Activated naive CD4-positive, alpha-beta T cell treated with anti-CD3 and anti-CD28 coated beads, Interleukin-2, amount 10 ng/mL, durations not matched to agents 7 days and 5 days (primary cell): ENCODE data around the gene PARD3.

Experiments used
- CTCF ChIA-PET: fragments of 350-600 bp; sonication (Branson Sonifier 250); formaldehyde crosslinking; loops from one replicate; lab custom pipeline; 2021; ENCODE audit warnings: antibody characterized with exemption; lab: Charles Lee
- DNase-seq: peaks from one replicate; pipeline ENCODE4 v3.0.0-alpha.2; 2020
- H3K27ac Mint-ChIP-seq: one replicate; pipeline ENCODE4 v1.8.0; 2021; ENCODE audit warnings: mild to moderate bottlenecking, moderate library complexity, mixed read lengths
- H3K27me3 Mint-ChIP-seq: one replicate; pipeline ENCODE4 v1.8.0; 2021; ENCODE audit warnings: mild to moderate bottlenecking, mixed read lengths
- H3K36me3 Mint-ChIP-seq: one replicate; pipeline ENCODE4 v1.8.0; 2021; ENCODE audit warnings: mixed read lengths
- H3K4me1 Mint-ChIP-seq: one replicate; pipeline ENCODE4 v1.8.0; 2021; ENCODE audit warnings: mixed read lengths
- H3K4me3 Mint-ChIP-seq: one replicate; pipeline ENCODE4 v1.8.0; 2021; ENCODE audit warnings: mild to moderate bottlenecking, moderate library complexity, mixed read lengths
- H3K9me3 Mint-ChIP-seq: one replicate; pipeline ENCODE4 v1.8.0; 2021; ENCODE audit warnings: mixed read lengths

The PARD3 gene

GRCh38 chr10:34089253-34089652 is 725.8 kb downstream of the PARD3 start:
- no peak overlapping the region for H3K4me3 Mint-ChIP-seq
- H3K36me3 Mint-ChIP-seq: no peaks in the 10 kb centered on the region
- H3K27ac Mint-ChIP-seq: no peak overlapping the region
- CTCF ChIA-PET: no interaction called here
- DNase-seq: no peak
- H3K9me3 Mint-ChIP-seq: peaks cover 10% of the 10 kb centered on the region
- H3K4me1 Mint-ChIP-seq: no peaks in the 10 kb centered on the region
- H3K27me3 Mint-ChIP-seq: no peaks in the 10 kb centered on the region

GRCh38 chr10:34088208-34088794 is 726.8 kb downstream of the PARD3 start:
- Mint-ChIP-seq H3K4me3 (no peak overlapping the region), H3K27ac (no peak overlapping the region), H3K36me3 (no peaks in the 10 kb centered on the region), H3K27me3 (no peaks in the 10 kb centered on the region), H3K9me3 (peaks cover 14% of the 10 kb centered on the region), H3K4me1 (no peaks in the 10 kb centered on the region)
- CTCF ChIA-PET: no interaction called here
- DNase-seq: no peak

GRCh38 chr10:34087095-34087418 is 728.0 kb downstream of the PARD3 start:
- CTCF ChIA-PET: no interaction called here
- no peaks in the 10 kb centered on the region for H3K27me3 Mint-ChIP-seq
- DNase-seq: no peak
- H3K27ac Mint-ChIP-seq: no peak overlapping the region
- peaks cover 14% of the 10 kb centered on the region for H3K9me3 Mint-ChIP-seq
- no peaks in the 10 kb centered on the region for H3K36me3 Mint-ChIP-seq
- H3K4me3 Mint-ChIP-seq: no peak overlapping the region
- H3K4me1 Mint-ChIP-seq: no peaks in the 10 kb centered on the region

- CTCF ChIA-PET: no interaction called here
- no peaks in the 10 kb centered on the region for H3K36me3 Mint-ChIP-seq
- peaks cover 7% of the 10 kb centered on the region for H3K9me3 Mint-ChIP-seq
- H3K4me3 Mint-ChIP-seq: no peak overlapping the region
- no peak overlapping the region for H3K27ac Mint-ChIP-seq
- H3K4me1 Mint-ChIP-seq: no peaks in the 10 kb centered on the region
- no peaks in the 10 kb centered on the region for H3K27me3 Mint-ChIP-seq
- no peak for DNase-seq
Measured at GRCh38 chr10:34083567-34083966, 731.5 kb downstream of the PARD3 start.

GRCh38 chr10:34081948-34082347 is 733.1 kb downstream of the PARD3 start:
- CTCF ChIA-PET: no interaction called here
- H3K4me3 Mint-ChIP-seq: no peak overlapping the region
- no peak for DNase-seq
- H3K9me3 Mint-ChIP-seq: peaks cover 7% of the 10 kb centered on the region
- H3K27me3 Mint-ChIP-seq: no peaks in the 10 kb centered on the region
- no peaks in the 10 kb centered on the region for H3K4me1 Mint-ChIP-seq
- no peak overlapping the region for H3K27ac Mint-ChIP-seq
- H3K36me3 Mint-ChIP-seq: no peaks in the 10 kb centered on the region

- Mint-ChIP-seq H3K27ac (no peak overlapping the region), H3K27me3 (no peaks in the 10 kb centered on the region), H3K4me3 (no peak overlapping the region), H3K4me1 (no peaks in the 10 kb centered on the region), H3K9me3 (peaks cover 7% of the 10 kb centered on the region), H3K36me3 (no peaks in the 10 kb centered on the region)
- CTCF ChIA-PET: no interaction called here
- DNase-seq: no peak
Measured at GRCh38 chr10:34081347-34081743, 733.8 kb downstream of the PARD3 start.

- CTCF ChIA-PET: no interaction called here
- Mint-ChIP-seq H3K4me3 (no peak overlapping the region), H3K9me3 (peaks cover 7% of the 10 kb centered on the region), H3K27me3 (no peaks in the 10 kb centered on the region), H3K4me1 (no peaks in the 10 kb centered on the region), H3K27ac (no peak overlapping the region), H3K36me3 (no peaks in the 10 kb centered on the region)
- no peak for DNase-seq
Measured at GRCh38 chr10:34080485-34081346, 734.4 kb downstream of the PARD3 start.

GRCh38 chr10:34079702-34080484 is 735.2 kb downstream of the PARD3 start:
- no peak for DNase-seq
- Mint-ChIP-seq H3K27me3 (no peaks in the 10 kb centered on the region), H3K4me3 (no peak overlapping the region), H3K27ac (no peak overlapping the region), H3K36me3 (no peaks in the 10 kb centered on the region), H3K4me1 (no peaks in the 10 kb centered on the region), H3K9me3 (peaks cover 7% of the 10 kb centered on the region)
- CTCF ChIA-PET: interaction anchor here (0.6 kb wide), 1 partner anchor 155 kb away, joined by 3 read pairs; no protein-coding TSS in a partner anchor

- Mint-ChIP-seq H3K4me1 (no peaks in the 10 kb centered on the region), H3K27me3 (no peaks in the 10 kb centered on the region), H3K9me3 (peaks cover 6% of the 10 kb centered on the region), H3K4me3 (no peak overlapping the region), H3K36me3 (no peaks in the 10 kb centered on the region), H3K27ac (no peak overlapping the region)
- CTCF ChIA-PET: no interaction called here
- no peak for DNase-seq
Measured at GRCh38 chr10:34078745-34079470, 736.2 kb downstream of the PARD3 start.

- DNase-seq: no peak
- CTCF ChIA-PET: no interaction called here
- H3K36me3 Mint-ChIP-seq: no peaks in the 10 kb centered on the region
Measured at GRCh38 chr10:34078017-34078744, 736.9 kb downstream of the PARD3 start.

GRCh38 chr10:34076443-34076842 is 738.7 kb downstream of the PARD3 start:
- Mint-ChIP-seq H3K27me3 (no peaks in the 10 kb centered on the region), H3K9me3 (peaks cover 3% of the 10 kb centered on the region), H3K4me1 (no peaks in the 10 kb centered on the region), H3K27ac (no peak overlapping the region), H3K36me3 (no peaks in the 10 kb centered on the region), H3K4me3 (no peak overlapping the region)
- CTCF ChIA-PET: no interaction called here
- DNase-seq: no peak

More at GRCh38 chr10:34078017-34078744, 736.9 kb downstream of the PARD3 start:
- peaks cover 2% of the 10 kb centered on the region for H3K9me3 Mint-ChIP-seq
- H3K4me3 Mint-ChIP-seq: no peak overlapping the region
- H3K27ac Mint-ChIP-seq: no peak overlapping the region
- no peaks in the 10 kb centered on the region for H3K4me1 Mint-ChIP-seq
- no peaks in the 10 kb centered on the region for H3K27me3 Mint-ChIP-seq

- Mint-ChIP-seq H3K27ac (no peak overlapping the region), H3K4me3 (no peak overlapping the region), H3K27me3 (no peaks in the 10 kb centered on the region), H3K4me1 (no peaks in the 10 kb centered on the region), H3K36me3 (no peaks in the 10 kb centered on the region), H3K9me3 (peaks cover 1% of the 10 kb centered on the region)
- CTCF ChIA-PET: no interaction called here
- DNase-seq: no peak
Measured at GRCh38 chr10:34075254-34075926, 739.7 kb downstream of the PARD3 start.

- H3K27ac Mint-ChIP-seq: no peak overlapping the region
- H3K4me3 Mint-ChIP-seq: no peak overlapping the region
- CTCF ChIA-PET: interaction anchor here (0.7 kb wide), 1 partner anchor 564 kb away, joined by 3 read pairs; no protein-coding TSS in a partner anchor
- peaks cover 1% of the 10 kb centered on the region for H3K9me3 Mint-ChIP-seq
- no peaks in the 10 kb centered on the region for H3K36me3 Mint-ChIP-seq
- no peaks in the 10 kb centered on the region for H3K27me3 Mint-ChIP-seq
- DNase-seq: no peak
- no peaks in the 10 kb centered on the region for H3K4me1 Mint-ChIP-seq
Measured at GRCh38 chr10:34074051-34074450, 741.0 kb downstream of the PARD3 start.
